ENCODE results near the gene CMTM4.

GRCh38 chr16:66616592-66616991, 80.0 kb downstream of the CMTM4 start:
- TF ChIP-seq ZFP3 (CRISPR knock-in tag; IDR thresholded peaks at IDR 0.05) (no peak), PPARA (CRISPR knock-in tag; IDR thresholded peaks at IDR 0.05; ENCODE audit: borderline replicate concordance) (no peak)
